Femur (tissue), 1 donor: Measurements from ENCODE around the gene OR6Y1.
A peak's percentile ranks its signal among the peaks of the same experiment; 100 is the strongest.

Experiments
- DNase-seq: peaks from one replicate; pipeline ENCODE4 v3.0.0-alpha.2; 2017

The OR6Y1 gene

GRCh38 chr1:158554352-158554751 lies at the start of gene OR6Y1:
Gene OR6Y1 (minus strand): TSS chr1:158554405. CDS start chr1:158548105, 6,300 bp downstream.
- DNase-seq: no peak

- no peak for DNase-seq
These were observed 46.5 kb upstream of the OR6Y1 start for GRCh38 chr1:158600735-158601134.

GRCh38 chr1:158586942-158587341 lies 32.7 kb upstream of the OR6Y1 start:
- DNase-seq: no peak

GRCh38 chr1:158583962-158584361 lies 29.8 kb upstream of the OR6Y1 start:
- DNase-seq: no peak

- no peak for DNase-seq
These were observed 25.5 kb upstream of the OR6Y1 start, which contains the start of gene OR10X1 for GRCh38 chr1:158579733-158580132. Gene OR10X1 (minus strand): TSS chr1:158579899. CDS start chr1:158579899, 0 bp downstream.

GRCh38 chr1:158577561-158577960 lies 23.4 kb upstream of the OR6Y1 start:
- DNase-seq: no peak

- no peak for DNase-seq
These were observed 18.0 kb upstream of the OR6Y1 start for GRCh38 chr1:158572226-158572625.

- no peak for DNase-seq
These were observed 16.3 kb upstream of the OR6Y1 start, which contains the start of gene OR6P1 for GRCh38 chr1:158570480-158570879. Gene OR6P1 (minus strand): TSS chr1:158570580. CDS start chr1:158563604, 6,976 bp downstream.

GRCh38 chr1:158564608-158565007 lies 10.4 kb upstream of the OR6Y1 start:
- DNase-seq: no peak

GRCh38 chr1:158563853-158564252 lies 9.6 kb upstream of the OR6Y1 start:
- no peak for DNase-seq

GRCh38 chr1:158559696-158560095 lies 5.5 kb upstream of the OR6Y1 start:
- no peak for DNase-seq

GRCh38 chr1:158552296-158552695 lies 1.9 kb downstream of the OR6Y1 start:
- DNase-seq: peak; percentile 30

- no peak for DNase-seq
These were observed 6.7 kb downstream of the OR6Y1 start for GRCh38 chr1:158547533-158547932.

- DNase-seq: no peak
These were observed 16.6 kb downstream of the OR6Y1 start for GRCh38 chr1:158537609-158538008.

GRCh38 chr1:158534496-158534895 lies 19.7 kb downstream of the OR6Y1 start:
- DNase-seq: no peak

- no peak for DNase-seq
These were observed 26.9 kb downstream of the OR6Y1 start for GRCh38 chr1:158527190-158527815.

- DNase-seq: no peak
These were observed 32.5 kb downstream of the OR6Y1 start for GRCh38 chr1:158521666-158522058.

- no peak for DNase-seq
These were observed 33.1 kb downstream of the OR6Y1 start for GRCh38 chr1:158520955-158521665.

GRCh38 chr1:158520021-158520420 lies 34.2 kb downstream of the OR6Y1 start:
- no peak for DNase-seq

- DNase-seq: no peak
These were observed 37.2 kb downstream of the OR6Y1 start for GRCh38 chr1:158516966-158517365.

GRCh38 chr1:158509471-158510156 lies 44.6 kb downstream of the OR6Y1 start:
- DNase-seq: peak; percentile 61

GRCh38 chr1:158507511-158507910 lies 46.7 kb downstream of the OR6Y1 start:
- DNase-seq: no peak

GRCh38 chr1:158506369-158506987 lies 47.7 kb downstream of the OR6Y1 start:
- no peak for DNase-seq
